Astrocyte (in vitro differentiated cells and primary cell): Measurements from ENCODE around the gene CPNE4. TPM values are rescaled to one million over a fixed set of nuclear protein-coding genes. Genes with fewer than 3 reads are reported as not detected.

Source experiments
- DNase-seq: peaks from one replicate; pipeline ENCODE4 v3.0.0-alpha.2; 2010; ENCODE audit warnings: low read depth
- FAIRE-seq: peaks from 2 replicates; lab custom pipeline; 2011; peaks lifted over from hg19 to GRCh38; lab: Jason Lieb, UNC
- H2AFZ ChIP-seq: 2 replicates; pipeline ENCODE4 v1.6.0; 2012; ENCODE audit warnings: low read depth, low read length, inconsistent platforms
- H3K27ac ChIP-seq: 2 replicates; pipeline ENCODE4 v1.5.1; 2011; ENCODE audit warnings: low read depth, low read length, inconsistent platforms
- H3K27me3 ChIP-seq: 2 replicates; pipeline ENCODE4 v1.6.0; 2011; ENCODE audit warnings: low read length, inconsistent platforms; ENCODE audit not compliant: insufficient read depth
- H3K36me3 ChIP-seq: 2 replicates; pipeline ENCODE4 v1.5.1; 2011; ENCODE audit warnings: low read length, inconsistent platforms; ENCODE audit not compliant: insufficient read depth
- H3K4me1 ChIP-seq: 2 replicates; pipeline ENCODE4 v1.5.1; 2011; ENCODE audit warnings: low read length, inconsistent platforms; ENCODE audit not compliant: insufficient read depth
- H3K4me2 ChIP-seq: 2 replicates; pipeline ENCODE4 v1.6.0; 2012; ENCODE audit warnings: low read length, inconsistent platforms
- H3K4me3 ChIP-seq: 2 replicates; pipeline ENCODE4 v1.5.1; 2011; ENCODE audit warnings: low read depth, mild to moderate bottlenecking, low read length, inconsistent platforms; ENCODE audit not compliant: insufficient read depth
- H3K79me2 ChIP-seq: 2 replicates; pipeline ENCODE4 v1.6.0; 2012; ENCODE audit warnings: mild to moderate bottlenecking, low read length, inconsistent platforms; ENCODE audit not compliant: insufficient read depth
- H3K9ac ChIP-seq: 2 replicates; pipeline ENCODE4 v1.6.0; 2012; ENCODE audit warnings: mild to moderate bottlenecking, low read length, inconsistent platforms
- H3K9me3 ChIP-seq: 2 replicates; pipeline ENCODE4 v1.5.1; 2012; ENCODE audit warnings: low read depth, mild to moderate bottlenecking, low read length, inconsistent platforms; ENCODE audit not compliant: insufficient read depth
- H4K20me1 ChIP-seq: 2 replicates; pipeline ENCODE4 v1.6.0; 2012; ENCODE audit warnings: low read length, inconsistent platforms; ENCODE audit not compliant: insufficient read depth
- H3K27ac Mint-ChIP-seq: one replicate; pipeline ENCODE4 v1.8.0; 2021; ENCODE audit warnings: mild to moderate bottlenecking, mixed read lengths; ENCODE audit not compliant: unreplicated experiment
- H3K27me3 Mint-ChIP-seq: one replicate; pipeline ENCODE4 v1.8.0; 2021; ENCODE audit warnings: low read depth, mixed read lengths; ENCODE audit not compliant: unreplicated experiment
- H3K36me3 Mint-ChIP-seq: one replicate; pipeline ENCODE4 v1.8.0; 2021; ENCODE audit warnings: low read depth, mixed read lengths; ENCODE audit not compliant: unreplicated experiment
- H3K4me1 Mint-ChIP-seq: one replicate; pipeline ENCODE4 v1.8.0; 2021; ENCODE audit warnings: low read depth, mixed read lengths; ENCODE audit not compliant: unreplicated experiment
- H3K4me3 Mint-ChIP-seq: one replicate; pipeline ENCODE4 v1.8.0; 2021; ENCODE audit warnings: mild to moderate bottlenecking, moderate library complexity, mixed read lengths; ENCODE audit not compliant: unreplicated experiment
- H3K9me3 Mint-ChIP-seq: one replicate; pipeline ENCODE4 v1.8.0; 2021; ENCODE audit warnings: mild to moderate bottlenecking, mixed read lengths; ENCODE audit not compliant: unreplicated experiment
- CTCF ChIP-seq: IDR thresholded peaks from 2 replicates; pipeline ENCODE4 v1.5.1; 2011; ENCODE audit warnings: low read depth, mild to moderate bottlenecking, inconsistent platforms, low read length, moderate library complexity; ENCODE audit not compliant: insufficient read depth
- EZH2 ChIP-seq: IDR thresholded peaks from 2 replicates; pipeline ENCODE4 v1.6.1; 2012; ENCODE audit warnings: mild to moderate bottlenecking, low read length, inconsistent platforms; ENCODE audit not compliant: insufficient read depth
- total RNA-seq: library from RNA; stranded (reverse); gene quantifications from 2 replicates; pipeline ENCODE4 v1.2.1, GENCODE V29; 2021

The CPNE4 gene
- total RNA-seq, 1 donor from 2014 or later = 0.68 TPM

- Mint-ChIP-seq H3K27ac (no peak overlapping the region), H3K27me3 (no peaks in the 10 kb centered on the region), H3K4me1 (peaks cover 30% of the 10 kb centered on the region), H3K9me3 (no peaks in the 10 kb centered on the region), H3K36me3 (no peaks in the 10 kb centered on the region), H3K4me3 (no peak overlapping the region)
- no peaks in the 10 kb centered on the region for H3K4me1 ChIP-seq
- no peaks in the 10 kb centered on the region for H4K20me1 ChIP-seq
- no peaks in the 10 kb centered on the region for H3K79me2 ChIP-seq
- no peak overlapping the region for H3K4me2 ChIP-seq
- H3K36me3 ChIP-seq = no peaks in the 10 kb centered on the region
- DNase-seq = no peak
- no peak overlapping the region for H3K9ac ChIP-seq
- TF ChIP-seq EZH2 (no peak), CTCF (no peak)
- H3K9me3 ChIP-seq = no peaks in the 10 kb centered on the region
- H3K27me3 ChIP-seq = no peaks in the 10 kb centered on the region
- no peak overlapping the region for H3K4me3 ChIP-seq
- FAIRE-seq = no peak
- H2AFZ ChIP-seq = no peak overlapping the region
- no peak overlapping the region for H3K27ac ChIP-seq
Measured at GRCh38 chr3:131957511-131957910, 77.3 kb downstream of the CPNE4 start.

- DNase-seq = no peak
- Mint-ChIP-seq H3K9me3 (peaks cover 3% of the 10 kb centered on the region), H3K4me1 (no peaks in the 10 kb centered on the region), H3K27me3 (peaks cover 3% of the 10 kb centered on the region), H3K36me3 (no peaks in the 10 kb centered on the region), H3K4me3 (no peak overlapping the region), H3K27ac (no peak overlapping the region)
- FAIRE-seq = no peak
- H3K9me3 ChIP-seq = no peaks in the 10 kb centered on the region
- H3K36me3 ChIP-seq = no peaks in the 10 kb centered on the region
- no peak overlapping the region for H3K4me2 ChIP-seq
- no peak overlapping the region for H3K27ac ChIP-seq
- H3K27me3 ChIP-seq = no peaks in the 10 kb centered on the region
- no peaks in the 10 kb centered on the region for H4K20me1 ChIP-seq
- H3K4me1 ChIP-seq = no peaks in the 10 kb centered on the region
- TF ChIP-seq EZH2 (no peak), CTCF (no peak)
- no peak overlapping the region for H3K9ac ChIP-seq
- H3K79me2 ChIP-seq = no peaks in the 10 kb centered on the region
- no peak overlapping the region for H3K4me3 ChIP-seq
- H2AFZ ChIP-seq = no peak overlapping the region
Measured at GRCh38 chr3:131948806-131949205, 86.0 kb downstream of the CPNE4 start.

- no peak overlapping the region for H3K4me3 ChIP-seq
- peaks cover 3% of the 10 kb centered on the region for H3K27me3 Mint-ChIP-seq
- peaks cover 3% of the 10 kb centered on the region for H3K9me3 Mint-ChIP-seq
Measured at GRCh38 chr3:131944676-131945075, 90.1 kb downstream of the CPNE4 start.

More at GRCh38 chr3:131944676-131945075, 90.1 kb downstream of the CPNE4 start:
- FAIRE-seq (no peak), DNase-seq (no peak)
- no peaks in the 10 kb centered on the region for H3K9me3 ChIP-seq
- TF ChIP-seq EZH2 = no peak
- TF ChIP-seq CTCF = no peak
- H3K4me1 ChIP-seq = no peaks in the 10 kb centered on the region
- no peak overlapping the region for H3K4me2 ChIP-seq
- no peak overlapping the region for H3K4me3 Mint-ChIP-seq
- H3K79me2 ChIP-seq = no peaks in the 10 kb centered on the region
- no peak overlapping the region for H3K9ac ChIP-seq
- H3K36me3 Mint-ChIP-seq = no peaks in the 10 kb centered on the region
- no peak overlapping the region for H2AFZ ChIP-seq
- no peak overlapping the region for H3K27ac Mint-ChIP-seq
- no peaks in the 10 kb centered on the region for H3K27me3 ChIP-seq
- no peaks in the 10 kb centered on the region for H3K4me1 Mint-ChIP-seq
- H3K36me3 ChIP-seq = no peaks in the 10 kb centered on the region
- no peaks in the 10 kb centered on the region for H4K20me1 ChIP-seq
- H3K27ac ChIP-seq = no peak overlapping the region
